ENCODE data around the gene WDFY2.

- TF ChIP-seq, protein P1, sequence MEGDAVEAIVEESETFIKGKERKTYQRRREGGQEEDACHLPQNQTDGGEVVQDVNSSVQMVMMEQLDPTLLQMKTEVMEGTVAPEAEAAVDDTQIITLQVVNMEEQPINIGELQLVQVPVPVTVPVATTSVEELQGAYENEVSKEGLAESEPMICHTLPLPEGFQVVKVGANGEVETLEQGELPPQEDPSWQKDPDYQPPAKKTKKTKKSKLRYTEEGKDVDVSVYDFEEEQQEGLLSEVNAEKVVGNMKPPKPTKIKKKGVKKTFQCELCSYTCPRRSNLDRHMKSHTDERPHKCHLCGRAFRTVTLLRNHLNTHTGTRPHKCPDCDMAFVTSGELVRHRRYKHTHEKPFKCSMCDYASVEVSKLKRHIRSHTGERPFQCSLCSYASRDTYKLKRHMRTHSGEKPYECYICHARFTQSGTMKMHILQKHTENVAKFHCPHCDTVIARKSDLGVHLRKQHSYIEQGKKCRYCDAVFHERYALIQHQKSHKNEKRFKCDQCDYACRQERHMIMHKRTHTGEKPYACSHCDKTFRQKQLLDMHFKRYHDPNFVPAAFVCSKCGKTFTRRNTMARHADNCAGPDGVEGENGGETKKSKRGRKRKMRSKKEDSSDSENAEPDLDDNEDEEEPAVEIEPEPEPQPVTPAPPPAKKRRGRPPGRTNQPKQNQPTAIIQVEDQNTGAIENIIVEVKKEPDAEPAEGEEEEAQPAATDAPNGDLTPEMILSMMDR (conservative IDR thresholded peaks at IDR 0.05; ENCODE audit: low read length) = no peak
- TF ChIP-seq EZH2phosphoT487 (IDR thresholded peaks at IDR 0.05; ENCODE audit: borderline replicate concordance) = no peak
Measured at GRCh38 chr13:51786425-51787265, 202.4 kb downstream of the WDFY2 start.
